ENCODE measurements around the gene SLC38A3.
"Not testable (repeated sequence)": the region's sequence is repeated elsewhere in the genome, so short reads cannot be mapped to it uniquely, and the experiment has no call there.

Gene SLC38A3

GRCh38 chr3:50207359-50208042 lies 2.4 kb downstream of the SLC38A3 start:
- H3K9me3 ChIP-seq (ENCODE audit: insufficient read depth, low read depth, low read length): no peaks in the 10 kb centered on the region
- peaks cover 39% of the 10 kb centered on the region for H3K27me3 ChIP-seq (ENCODE audit: insufficient read depth, low read length)
- H3K9ac ChIP-seq (ENCODE audit: low read depth, low read length): no peak overlapping the region
- peaks cover 11% of the 10 kb centered on the region; the same call in 1 of the 2 replicates for H3K4me1 ChIP-seq (ENCODE audit: insufficient read depth, low read length)
- H3K27ac ChIP-seq (ENCODE audit: low read length): no peak overlapping the region
- H3K36me3 ChIP-seq (ENCODE audit: insufficient read depth, low read depth, low read length): no peaks in the 10 kb centered on the region
- H3K4me3 ChIP-seq (ENCODE audit: low read length): no peak overlapping the region

- H3K27ac ChIP-seq (ENCODE audit: low read length): no peak overlapping the region
- H3K9ac ChIP-seq (ENCODE audit: low read depth, low read length): no peak overlapping the region
These were observed 3.7 kb downstream of the SLC38A3 start for GRCh38 chr3:50208677-50209344.

GRCh38 chr3:50210176-50210509 lies 5.1 kb downstream of the SLC38A3 start:
- Histone ChIP-seq H3K36me3 (ENCODE audit: insufficient read depth, low read depth, low read length) (no peaks in the 10 kb centered on the region), H3K4me3 (ENCODE audit: low read length) (no peak overlapping the region), H3K27ac (ENCODE audit: low read length) (no peak overlapping the region), H3K9ac (ENCODE audit: low read depth, low read length) (no peak overlapping the region), H3K4me1 (ENCODE audit: insufficient read depth, low read length) (peaks cover 9% of the 10 kb centered on the region; the same call in 1 of the 2 replicates), H3K9me3 (ENCODE audit: insufficient read depth, low read depth, low read length) (no peaks in the 10 kb centered on the region), H3K27me3 (ENCODE audit: insufficient read depth, low read length) (peaks cover 21% of the 10 kb centered on the region)

More at GRCh38 chr3:50208677-50209344, 3.7 kb downstream of the SLC38A3 start:
- H3K36me3 ChIP-seq (ENCODE audit: insufficient read depth, low read depth, low read length): no peaks in the 10 kb centered on the region
- H3K9me3 ChIP-seq (ENCODE audit: insufficient read depth, low read depth, low read length): no peaks in the 10 kb centered on the region
- peaks cover 33% of the 10 kb centered on the region for H3K27me3 ChIP-seq (ENCODE audit: insufficient read depth, low read length)
- H3K4me3 ChIP-seq (ENCODE audit: low read length): no peak overlapping the region
- H3K4me1 ChIP-seq (ENCODE audit: insufficient read depth, low read length): peaks cover 11% of the 10 kb centered on the region; the same call in 1 of the 2 replicates

- H3K27ac ChIP-seq (ENCODE audit: low read length): no peak overlapping the region
- peaks cover 9% of the 10 kb centered on the region; the same call in 1 of the 2 replicates for H3K4me1 ChIP-seq (ENCODE audit: insufficient read depth, low read length)
- H3K9ac ChIP-seq (ENCODE audit: low read depth, low read length): no peak overlapping the region
- H3K9me3 ChIP-seq (ENCODE audit: insufficient read depth, low read depth, low read length): no peaks in the 10 kb centered on the region
- no peaks in the 10 kb centered on the region for H3K36me3 ChIP-seq (ENCODE audit: insufficient read depth, low read depth, low read length)
- peaks cover 15% of the 10 kb centered on the region for H3K27me3 ChIP-seq (ENCODE audit: insufficient read depth, low read length)
- peak overlapping the region; percentile 27; the same call in 1 of the 2 replicates for H3K4me3 ChIP-seq (ENCODE audit: low read length)
These were observed 5.7 kb downstream of the SLC38A3 start for GRCh38 chr3:50210510-50211367.

GRCh38 chr3:50211368-50211717 lies 6.3 kb downstream of the SLC38A3 start:
- not testable (repeated sequence) for H3K36me3 ChIP-seq (ENCODE audit: insufficient read depth, low read depth, low read length); H3K9ac ChIP-seq (ENCODE audit: low read depth, low read length); H3K9me3 ChIP-seq (ENCODE audit: insufficient read depth, low read depth, low read length); H3K4me3 ChIP-seq (ENCODE audit: low read length); H3K4me1 ChIP-seq (ENCODE audit: insufficient read depth, low read length); H3K27me3 ChIP-seq (ENCODE audit: insufficient read depth, low read length); H3K27ac ChIP-seq (ENCODE audit: low read length)

GRCh38 chr3:50211930-50212329 lies 6.9 kb downstream of the SLC38A3 start:
- H3K4me1 ChIP-seq (ENCODE audit: insufficient read depth, low read length): peaks cover 9% of the 10 kb centered on the region; the same call in 1 of the 2 replicates
- H3K9me3 ChIP-seq (ENCODE audit: insufficient read depth, low read depth, low read length): no peaks in the 10 kb centered on the region
- H3K27me3 ChIP-seq (ENCODE audit: insufficient read depth, low read length): peaks cover 3% of the 10 kb centered on the region
- H3K27ac ChIP-seq (ENCODE audit: low read length): no peak overlapping the region
- H3K9ac ChIP-seq (ENCODE audit: low read depth, low read length): no peak overlapping the region
- no peaks in the 10 kb centered on the region for H3K36me3 ChIP-seq (ENCODE audit: insufficient read depth, low read depth, low read length)
- H3K4me3 ChIP-seq (ENCODE audit: low read length): no peak overlapping the region

- H3K4me1 ChIP-seq (ENCODE audit: insufficient read depth, low read length): peaks cover 9% of the 10 kb centered on the region; the same call in 1 of the 2 replicates
- no peak overlapping the region for H3K27ac ChIP-seq (ENCODE audit: low read length)
- H3K9ac ChIP-seq (ENCODE audit: low read depth, low read length): no peak overlapping the region
- no peaks in the 10 kb centered on the region for H3K9me3 ChIP-seq (ENCODE audit: insufficient read depth, low read depth, low read length)
- H3K27me3 ChIP-seq (ENCODE audit: insufficient read depth, low read length): no peaks in the 10 kb centered on the region; the same call in 1 of the 2 replicates
- H3K4me3 ChIP-seq (ENCODE audit: low read length): no peak overlapping the region
- H3K36me3 ChIP-seq (ENCODE audit: insufficient read depth, low read depth, low read length): no peaks in the 10 kb centered on the region
These were observed 7.4 kb downstream of the SLC38A3 start for GRCh38 chr3:50212502-50212901.

GRCh38 chr3:50212971-50213370 lies 7.9 kb downstream of the SLC38A3 start:
- H3K27me3 ChIP-seq (ENCODE audit: insufficient read depth, low read length): no peaks in the 10 kb centered on the region; the same call in 1 of the 2 replicates
- no peaks in the 10 kb centered on the region for H3K9me3 ChIP-seq (ENCODE audit: insufficient read depth, low read depth, low read length)
- peaks cover 9% of the 10 kb centered on the region; the same call in 1 of the 2 replicates for H3K4me1 ChIP-seq (ENCODE audit: insufficient read depth, low read length)
- no peaks in the 10 kb centered on the region for H3K36me3 ChIP-seq (ENCODE audit: insufficient read depth, low read depth, low read length)
- H3K27ac ChIP-seq (ENCODE audit: low read length): no peak overlapping the region
- no peak overlapping the region for H3K9ac ChIP-seq (ENCODE audit: low read depth, low read length)
- H3K4me3 ChIP-seq (ENCODE audit: low read length): no peak overlapping the region

- no peak overlapping the region for H3K27ac ChIP-seq (ENCODE audit: low read length)
- no peak overlapping the region for H3K4me3 ChIP-seq (ENCODE audit: low read length)
- no peaks in the 10 kb centered on the region; the same call in 1 of the 2 replicates for H3K27me3 ChIP-seq (ENCODE audit: insufficient read depth, low read length)
- H3K9ac ChIP-seq (ENCODE audit: low read depth, low read length): no peak overlapping the region
- peaks cover 9% of the 10 kb centered on the region; the same call in 1 of the 2 replicates for H3K4me1 ChIP-seq (ENCODE audit: insufficient read depth, low read length)
- H3K9me3 ChIP-seq (ENCODE audit: insufficient read depth, low read depth, low read length): no peaks in the 10 kb centered on the region
- H3K36me3 ChIP-seq (ENCODE audit: insufficient read depth, low read depth, low read length): no peaks in the 10 kb centered on the region
These were observed 8.3 kb downstream of the SLC38A3 start for GRCh38 chr3:50213373-50213772.

GRCh38 chr3:50214824-50215223 lies 9.8 kb downstream of the SLC38A3 start:
- H3K27ac ChIP-seq (ENCODE audit: low read length): no peak overlapping the region
- H3K4me1 ChIP-seq (ENCODE audit: insufficient read depth, low read length): peaks cover 9% of the 10 kb centered on the region; the same call in 1 of the 2 replicates
- H3K4me3 ChIP-seq (ENCODE audit: low read length): no peak overlapping the region
- no peaks in the 10 kb centered on the region for H3K36me3 ChIP-seq (ENCODE audit: insufficient read depth, low read depth, low read length)
- no peaks in the 10 kb centered on the region for H3K9me3 ChIP-seq (ENCODE audit: insufficient read depth, low read depth, low read length)
- H3K27me3 ChIP-seq (ENCODE audit: insufficient read depth, low read length): no peaks in the 10 kb centered on the region
- no peak overlapping the region for H3K9ac ChIP-seq (ENCODE audit: low read depth, low read length)

- H3K9me3 ChIP-seq (ENCODE audit: insufficient read depth, low read depth, low read length): no peaks in the 10 kb centered on the region
- H3K27ac ChIP-seq (ENCODE audit: low read length): no peak overlapping the region
- no peak overlapping the region for H3K4me3 ChIP-seq (ENCODE audit: low read length)
- H3K36me3 ChIP-seq (ENCODE audit: insufficient read depth, low read depth, low read length): no peaks in the 10 kb centered on the region
- no peak overlapping the region for H3K9ac ChIP-seq (ENCODE audit: low read depth, low read length)
- no peaks in the 10 kb centered on the region for H3K27me3 ChIP-seq (ENCODE audit: insufficient read depth, low read length)
- H3K4me1 ChIP-seq (ENCODE audit: insufficient read depth, low read length): peaks cover 8% of the 10 kb centered on the region; the same call in 1 of the 2 replicates
These were observed 10.5 kb downstream of the SLC38A3 start for GRCh38 chr3:50215529-50215928.
